ENCODE measurements around the gene TMTC4.
"Not testable (repeated sequence)": the region's sequence is repeated elsewhere in the genome, so short reads cannot be mapped to it uniquely, and the experiment has no call there.

The TMTC4 gene

DNA sequence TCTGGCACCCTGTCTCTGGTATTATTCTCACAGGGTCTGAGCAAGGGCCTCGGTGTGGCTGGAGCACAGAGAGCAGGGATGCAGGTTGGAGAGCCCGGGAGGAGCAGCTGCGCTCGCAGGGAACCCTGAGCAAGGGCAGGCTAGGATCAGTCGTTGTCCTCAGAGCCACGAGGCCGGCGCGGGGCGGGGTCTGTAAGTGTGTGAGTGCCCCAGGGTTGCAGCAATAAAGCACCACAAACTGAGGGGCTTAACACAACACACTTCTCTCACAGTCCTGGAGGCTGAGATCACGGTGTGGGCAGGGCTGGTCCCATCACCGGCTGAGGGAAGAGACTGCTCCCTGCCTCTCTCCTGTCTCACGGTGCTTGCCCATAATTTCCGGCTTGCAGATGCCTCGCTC is 47.5 kb downstream of the TMTC4 start:
- ChIA-PET POLR2A (no interaction called here), CTCF (interaction anchor here (1.4 kb wide), 1 partner anchor 10 kb away, joined by 6 read pairs; no protein-coding TSS in a partner anchor)
- DNase-seq (ENCODE audit: extremely low spot score), result no peak
- TF ChIP-seq, protein P1, sequence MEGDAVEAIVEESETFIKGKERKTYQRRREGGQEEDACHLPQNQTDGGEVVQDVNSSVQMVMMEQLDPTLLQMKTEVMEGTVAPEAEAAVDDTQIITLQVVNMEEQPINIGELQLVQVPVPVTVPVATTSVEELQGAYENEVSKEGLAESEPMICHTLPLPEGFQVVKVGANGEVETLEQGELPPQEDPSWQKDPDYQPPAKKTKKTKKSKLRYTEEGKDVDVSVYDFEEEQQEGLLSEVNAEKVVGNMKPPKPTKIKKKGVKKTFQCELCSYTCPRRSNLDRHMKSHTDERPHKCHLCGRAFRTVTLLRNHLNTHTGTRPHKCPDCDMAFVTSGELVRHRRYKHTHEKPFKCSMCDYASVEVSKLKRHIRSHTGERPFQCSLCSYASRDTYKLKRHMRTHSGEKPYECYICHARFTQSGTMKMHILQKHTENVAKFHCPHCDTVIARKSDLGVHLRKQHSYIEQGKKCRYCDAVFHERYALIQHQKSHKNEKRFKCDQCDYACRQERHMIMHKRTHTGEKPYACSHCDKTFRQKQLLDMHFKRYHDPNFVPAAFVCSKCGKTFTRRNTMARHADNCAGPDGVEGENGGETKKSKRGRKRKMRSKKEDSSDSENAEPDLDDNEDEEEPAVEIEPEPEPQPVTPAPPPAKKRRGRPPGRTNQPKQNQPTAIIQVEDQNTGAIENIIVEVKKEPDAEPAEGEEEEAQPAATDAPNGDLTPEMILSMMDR (IDR thresholded peaks at IDR 0.05; ENCODE audit: control extremely low read depth, extremely low read depth, low read depth, missing control alignments), result no peak

DNA sequence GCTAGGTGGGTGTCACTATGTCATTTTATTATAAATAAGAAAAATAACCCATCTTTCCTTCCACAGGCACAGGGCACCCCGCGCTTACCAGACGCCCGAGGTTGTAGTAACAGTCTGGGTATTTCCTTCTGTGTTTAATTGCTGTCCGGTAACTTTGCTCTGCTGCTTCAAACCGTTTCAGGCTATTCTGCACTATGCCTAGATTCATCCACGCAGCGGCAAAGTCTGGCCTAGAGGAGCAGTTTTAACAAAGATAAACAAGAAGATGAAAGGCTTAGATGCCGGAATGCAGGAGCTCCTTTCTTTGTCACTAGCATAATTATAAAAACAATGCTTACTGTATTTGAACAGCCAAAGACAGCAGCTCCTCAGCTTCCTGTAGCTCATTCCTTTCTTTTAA is 49.1 kb downstream of the TMTC4 start:
- ChIA-PET POLR2A (no interaction called here), CTCF (interaction anchor here (1.0 to 1.2 kb wide), 3 partner anchors 9 to 725 kb away, joined by 3 read pairs; no protein-coding TSS in a partner anchor)
- TF ChIP-seq, protein P1 (IDR thresholded peaks at IDR 0.05; ENCODE audit: control extremely low read depth, extremely low read depth, low read depth, missing control alignments), result no peak
- no peak for DNase-seq (ENCODE audit: extremely low spot score)

DNA sequence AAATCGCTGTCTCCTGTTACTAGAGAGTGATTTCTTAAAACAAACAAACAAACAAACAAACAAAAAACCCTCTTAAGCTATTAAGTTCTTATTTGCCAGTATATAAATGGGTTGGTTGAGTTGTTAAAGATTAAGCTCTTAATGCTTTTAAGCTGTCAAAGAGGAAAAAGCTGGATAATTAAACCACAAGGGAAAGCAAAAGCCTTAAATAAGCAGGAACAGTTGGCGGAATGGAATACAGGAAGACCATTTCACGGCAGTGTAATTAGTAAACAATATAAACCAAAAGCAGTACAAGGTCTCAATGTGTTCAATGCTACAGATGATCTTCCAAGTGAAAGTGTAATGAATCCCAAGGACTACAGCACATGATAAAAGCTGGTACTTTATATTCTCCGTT is 53.8 kb downstream of the TMTC4 start:
- ChIA-PET POLR2A (no interaction called here), CTCF (interaction anchor here (1.0 to 1.6 kb wide), 2 partner anchors 10 to 27 kb away, joined by 3 to 5 read pairs; no protein-coding TSS in a partner anchor)
- TF ChIP-seq, protein P1 (IDR thresholded peaks at IDR 0.05; ENCODE audit: control extremely low read depth, extremely low read depth, low read depth, missing control alignments), result no peak
- DNase-seq (ENCODE audit: extremely low spot score), result no peak

DNA sequence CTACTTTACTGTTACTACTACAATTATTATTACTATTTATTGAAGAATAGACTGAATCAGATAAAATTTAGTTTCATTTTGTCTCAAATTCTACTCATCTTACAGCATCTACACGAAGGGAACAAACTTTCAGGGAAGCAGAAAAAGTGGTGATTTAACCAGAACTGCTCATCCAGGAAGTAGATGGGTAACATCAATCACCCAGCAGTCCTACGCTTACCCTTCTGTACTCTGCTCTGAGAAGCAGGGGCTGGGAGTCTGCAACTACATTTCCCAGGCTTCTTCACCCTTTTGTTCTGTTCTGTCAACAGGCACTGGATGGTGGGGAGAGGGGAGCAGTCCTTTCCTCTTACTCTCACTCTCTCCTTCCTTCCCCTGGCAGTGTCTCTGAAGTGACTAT is 54.7 kb downstream of the TMTC4 start:
- ChIA-PET CTCF (no interaction called here), POLR2A (no interaction called here)
- DNase-seq (ENCODE audit: extremely low spot score), result no peak
- TF ChIP-seq, protein P1 (IDR thresholded peaks at IDR 0.05; ENCODE audit: control extremely low read depth, extremely low read depth, low read depth, missing control alignments), result no peak

DNA sequence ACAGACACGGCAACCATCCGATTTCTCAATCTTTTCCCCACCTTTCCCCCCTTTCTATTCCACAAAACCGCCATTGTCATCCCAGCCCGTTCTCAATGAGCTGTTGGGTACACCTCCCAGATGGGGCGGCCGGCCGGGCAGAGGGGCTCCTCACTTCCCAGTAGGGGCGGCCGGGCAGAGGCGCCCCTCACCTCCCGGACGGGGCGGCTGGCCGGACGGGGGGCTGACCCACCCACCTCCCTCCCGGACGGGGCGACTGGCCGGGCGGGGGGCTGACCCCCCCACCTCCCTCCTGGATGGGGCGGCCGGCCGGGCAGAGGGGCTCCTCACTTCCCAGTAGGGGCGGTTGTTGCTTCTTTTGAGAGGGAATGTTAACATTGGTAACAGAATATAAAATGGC is 55.7 kb downstream of the TMTC4 start:
- CTCF ChIA-PET; DNase-seq (ENCODE audit: extremely low spot score); POLR2A ChIA-PET: not testable (repeated sequence)

DNA sequence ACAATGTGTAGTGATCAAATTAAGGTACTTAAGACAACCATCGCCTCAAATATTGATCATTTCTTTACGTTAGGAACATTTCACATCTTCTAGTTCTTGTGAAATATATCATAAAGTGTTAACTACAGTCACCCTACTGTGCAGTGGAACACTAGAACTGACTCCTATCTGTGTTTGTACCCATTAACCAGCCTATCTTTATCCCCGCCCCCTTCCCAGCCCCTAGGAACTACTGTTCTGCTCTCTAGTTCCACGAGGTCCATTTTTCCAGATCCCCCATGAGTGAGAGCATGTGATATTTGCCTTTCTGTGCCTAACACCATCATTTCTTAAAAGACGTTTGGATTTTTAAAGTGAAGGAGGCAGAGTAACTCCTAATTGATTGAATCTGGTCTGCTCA is 61.6 kb downstream of the TMTC4 start:
- CTCF ChIA-PET, result no interaction called here
- TF ChIP-seq, protein P1 (IDR thresholded peaks at IDR 0.05; ENCODE audit: control extremely low read depth, extremely low read depth, low read depth, missing control alignments), result no peak
- POLR2A ChIA-PET, result no interaction called here
- no peak for DNase-seq (ENCODE audit: extremely low spot score)

DNA sequence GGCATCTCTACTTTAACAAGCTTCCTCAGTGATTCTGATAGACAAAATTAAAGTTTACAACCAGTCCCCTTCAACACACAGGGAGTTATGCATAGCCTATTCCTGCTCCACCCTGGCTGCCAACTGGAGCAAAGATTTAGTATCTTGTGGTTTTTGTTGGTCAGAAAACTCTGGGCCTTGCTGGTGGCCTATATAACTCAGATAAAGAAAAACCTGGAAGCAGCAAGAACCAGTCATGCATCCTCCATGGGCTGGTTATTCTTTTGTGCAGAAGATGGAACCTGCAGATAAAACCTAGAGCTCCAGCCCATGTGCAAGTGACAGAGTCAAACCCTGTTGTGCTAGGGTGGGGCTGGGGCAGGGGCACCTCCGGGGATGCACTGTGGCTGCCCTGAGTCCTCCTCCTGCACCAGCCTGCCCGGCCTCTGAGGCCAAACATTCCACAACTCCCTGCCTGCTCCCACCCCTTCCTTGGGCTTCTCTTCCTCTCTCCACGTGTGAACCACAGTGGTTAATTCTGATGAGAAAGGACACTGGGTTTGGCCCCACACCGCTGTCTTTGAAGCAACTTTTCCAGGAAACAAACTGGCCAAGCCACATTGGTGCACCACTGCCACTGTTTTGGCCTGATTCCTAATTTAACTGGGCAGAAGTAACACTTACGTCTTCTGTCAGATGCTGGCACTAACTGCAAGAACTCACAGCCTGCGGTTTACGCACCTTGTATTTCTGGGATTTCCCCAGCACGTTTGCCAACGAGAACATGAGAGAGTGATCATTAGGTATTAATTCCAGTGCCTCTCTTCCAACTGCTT is 62.7 kb downstream of the TMTC4 start:
- no peak for DNase-seq (ENCODE audit: extremely low spot score)
- ChIA-PET POLR2A (no interaction called here), CTCF (interaction anchor here (1.0 to 1.6 kb wide), 2 partner anchors 21 to 51 kb away, joined by 3 read pairs; no protein-coding TSS in a partner anchor)
- TF ChIP-seq, protein P1 (IDR thresholded peaks at IDR 0.05; ENCODE audit: control extremely low read depth, extremely low read depth, low read depth, missing control alignments), result no peak

Measured in GM10248 (cell line).